ENCODE results near the gene ABCA13. TPM values are rescaled to one million over a fixed set of nuclear protein-coding genes. Genes with fewer than 3 reads are reported as not detected.

ABCA13 gene
- total RNA-seq, 3 donors from 2014 or later: 0.43 to 1.6 (median 1.1) TPM

- Histone ChIP-seq H3K4me3 (no peak overlapping the region), H3K4me1 (ENCODE audit: low read depth) (no peaks in the 10 kb centered on the region), H3K36me3 (ENCODE audit: low read depth) (no peaks in the 10 kb centered on the region), H3K9me3 (no peaks in the 10 kb centered on the region)
- no peak for TF ChIP-seq CTCF (IDR thresholded peaks at IDR 0.05)
- intact Hi-C loops (cut with DNase I, micrococcal nuclease): no loop called here
- ATAC-seq (no peak), DNase-seq (no peak)
Measured at GRCh38 chr7:48225101-48225500, 53.8 kb downstream of the ABCA13 start.

GRCh38 chr7:48237354-48237753 lies 66.1 kb downstream of the ABCA13 start:
- ATAC-seq (no peak), DNase-seq (no peak)
- Histone ChIP-seq H3K36me3 (ENCODE audit: low read depth) (no peaks in the 10 kb centered on the region), H3K4me1 (ENCODE audit: low read depth) (no peaks in the 10 kb centered on the region), H3K9me3 (no peaks in the 10 kb centered on the region), H3K4me3 (no peak overlapping the region)
- TF ChIP-seq CTCF (IDR thresholded peaks at IDR 0.05): no peak
- intact Hi-C loops (cut with DNase I, micrococcal nuclease): no loop called here

- Histone ChIP-seq H3K36me3 (ENCODE audit: low read depth) (no peaks in the 10 kb centered on the region), H3K4me1 (ENCODE audit: low read depth) (no peaks in the 10 kb centered on the region), H3K4me3 (no peak overlapping the region), H3K9me3 (no peaks in the 10 kb centered on the region)
- TF ChIP-seq CTCF (IDR thresholded peaks at IDR 0.05): no peak
- DNase-seq (no peak), ATAC-seq (no peak)
- intact Hi-C loops (cut with DNase I, micrococcal nuclease): no loop called here
Measured at GRCh38 chr7:48242846-48243245, 71.6 kb downstream of the ABCA13 start.

GRCh38 chr7:48244864-48245271 lies 73.6 kb downstream of the ABCA13 start:
- no peak for ATAC-seq
- no peaks in the 10 kb centered on the region for H3K9me3 ChIP-seq

GRCh38 chr7:48245751-48246472 lies 74.7 kb downstream of the ABCA13 start:
- ATAC-seq (no peak), DNase-seq (no peak)
- no peak for TF ChIP-seq CTCF (IDR thresholded peaks at IDR 0.05)
- no peaks in the 10 kb centered on the region for H3K36me3 ChIP-seq (ENCODE audit: low read depth)
- H3K4me3 ChIP-seq: no peak overlapping the region
- no peaks in the 10 kb centered on the region for H3K9me3 ChIP-seq
- intact Hi-C loops (cut with DNase I, micrococcal nuclease): no loop called here
- no peaks in the 10 kb centered on the region for H3K4me1 ChIP-seq (ENCODE audit: low read depth)

More at GRCh38 chr7:48244864-48245271, 73.6 kb downstream of the ABCA13 start:
- Histone ChIP-seq H3K36me3 (ENCODE audit: low read depth) (no peaks in the 10 kb centered on the region), H3K4me3 (no peak overlapping the region), H3K4me1 (ENCODE audit: low read depth) (no peaks in the 10 kb centered on the region)
- intact Hi-C loops (cut with DNase I, micrococcal nuclease): no loop called here
- no peak for TF ChIP-seq CTCF (IDR thresholded peaks at IDR 0.05)
- peak in 1 of 3 donors; percentile 12 for DNase-seq
